ENCODE data around the gene SLC9A3. TPM values are rescaled to one million over a fixed set of nuclear protein-coding genes. Genes with fewer than 3 reads are reported as not detected.

Gene SLC9A3
- total and polyA plus RNA-seq, 2 of the 13 experiments (the other 11 are each of a cell fraction or from before 2014, with no cell fraction given) = 1.5 to 1.8 TPM

DNA sequence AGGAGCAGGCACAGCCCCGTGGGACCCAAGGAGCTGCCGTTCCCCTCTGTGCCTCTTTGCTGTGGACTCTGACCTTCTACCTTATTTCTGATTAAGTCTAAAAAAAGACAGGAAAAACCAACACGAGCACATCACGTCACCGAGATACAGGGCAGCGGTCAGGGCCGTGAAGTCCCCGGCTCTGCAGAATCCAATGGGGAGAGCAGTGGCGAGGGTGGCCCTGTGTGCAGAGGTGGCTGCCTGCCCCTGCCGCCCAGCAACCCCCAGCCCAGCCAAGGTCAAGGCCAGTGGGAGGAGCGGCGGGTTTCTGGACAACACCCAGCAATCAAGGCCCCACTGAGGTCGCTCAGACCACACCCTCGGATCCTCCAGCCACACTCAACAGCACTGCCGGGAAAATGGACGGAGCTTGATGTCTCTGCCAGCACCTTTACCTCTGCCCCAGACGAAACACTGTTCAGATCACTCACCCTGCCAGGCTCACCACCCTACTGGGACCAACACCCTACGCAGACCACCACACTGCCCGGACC is 32.7 kb upstream of the SLC9A3 start (continued):
- TF ChIP-seq, protein P1, sequence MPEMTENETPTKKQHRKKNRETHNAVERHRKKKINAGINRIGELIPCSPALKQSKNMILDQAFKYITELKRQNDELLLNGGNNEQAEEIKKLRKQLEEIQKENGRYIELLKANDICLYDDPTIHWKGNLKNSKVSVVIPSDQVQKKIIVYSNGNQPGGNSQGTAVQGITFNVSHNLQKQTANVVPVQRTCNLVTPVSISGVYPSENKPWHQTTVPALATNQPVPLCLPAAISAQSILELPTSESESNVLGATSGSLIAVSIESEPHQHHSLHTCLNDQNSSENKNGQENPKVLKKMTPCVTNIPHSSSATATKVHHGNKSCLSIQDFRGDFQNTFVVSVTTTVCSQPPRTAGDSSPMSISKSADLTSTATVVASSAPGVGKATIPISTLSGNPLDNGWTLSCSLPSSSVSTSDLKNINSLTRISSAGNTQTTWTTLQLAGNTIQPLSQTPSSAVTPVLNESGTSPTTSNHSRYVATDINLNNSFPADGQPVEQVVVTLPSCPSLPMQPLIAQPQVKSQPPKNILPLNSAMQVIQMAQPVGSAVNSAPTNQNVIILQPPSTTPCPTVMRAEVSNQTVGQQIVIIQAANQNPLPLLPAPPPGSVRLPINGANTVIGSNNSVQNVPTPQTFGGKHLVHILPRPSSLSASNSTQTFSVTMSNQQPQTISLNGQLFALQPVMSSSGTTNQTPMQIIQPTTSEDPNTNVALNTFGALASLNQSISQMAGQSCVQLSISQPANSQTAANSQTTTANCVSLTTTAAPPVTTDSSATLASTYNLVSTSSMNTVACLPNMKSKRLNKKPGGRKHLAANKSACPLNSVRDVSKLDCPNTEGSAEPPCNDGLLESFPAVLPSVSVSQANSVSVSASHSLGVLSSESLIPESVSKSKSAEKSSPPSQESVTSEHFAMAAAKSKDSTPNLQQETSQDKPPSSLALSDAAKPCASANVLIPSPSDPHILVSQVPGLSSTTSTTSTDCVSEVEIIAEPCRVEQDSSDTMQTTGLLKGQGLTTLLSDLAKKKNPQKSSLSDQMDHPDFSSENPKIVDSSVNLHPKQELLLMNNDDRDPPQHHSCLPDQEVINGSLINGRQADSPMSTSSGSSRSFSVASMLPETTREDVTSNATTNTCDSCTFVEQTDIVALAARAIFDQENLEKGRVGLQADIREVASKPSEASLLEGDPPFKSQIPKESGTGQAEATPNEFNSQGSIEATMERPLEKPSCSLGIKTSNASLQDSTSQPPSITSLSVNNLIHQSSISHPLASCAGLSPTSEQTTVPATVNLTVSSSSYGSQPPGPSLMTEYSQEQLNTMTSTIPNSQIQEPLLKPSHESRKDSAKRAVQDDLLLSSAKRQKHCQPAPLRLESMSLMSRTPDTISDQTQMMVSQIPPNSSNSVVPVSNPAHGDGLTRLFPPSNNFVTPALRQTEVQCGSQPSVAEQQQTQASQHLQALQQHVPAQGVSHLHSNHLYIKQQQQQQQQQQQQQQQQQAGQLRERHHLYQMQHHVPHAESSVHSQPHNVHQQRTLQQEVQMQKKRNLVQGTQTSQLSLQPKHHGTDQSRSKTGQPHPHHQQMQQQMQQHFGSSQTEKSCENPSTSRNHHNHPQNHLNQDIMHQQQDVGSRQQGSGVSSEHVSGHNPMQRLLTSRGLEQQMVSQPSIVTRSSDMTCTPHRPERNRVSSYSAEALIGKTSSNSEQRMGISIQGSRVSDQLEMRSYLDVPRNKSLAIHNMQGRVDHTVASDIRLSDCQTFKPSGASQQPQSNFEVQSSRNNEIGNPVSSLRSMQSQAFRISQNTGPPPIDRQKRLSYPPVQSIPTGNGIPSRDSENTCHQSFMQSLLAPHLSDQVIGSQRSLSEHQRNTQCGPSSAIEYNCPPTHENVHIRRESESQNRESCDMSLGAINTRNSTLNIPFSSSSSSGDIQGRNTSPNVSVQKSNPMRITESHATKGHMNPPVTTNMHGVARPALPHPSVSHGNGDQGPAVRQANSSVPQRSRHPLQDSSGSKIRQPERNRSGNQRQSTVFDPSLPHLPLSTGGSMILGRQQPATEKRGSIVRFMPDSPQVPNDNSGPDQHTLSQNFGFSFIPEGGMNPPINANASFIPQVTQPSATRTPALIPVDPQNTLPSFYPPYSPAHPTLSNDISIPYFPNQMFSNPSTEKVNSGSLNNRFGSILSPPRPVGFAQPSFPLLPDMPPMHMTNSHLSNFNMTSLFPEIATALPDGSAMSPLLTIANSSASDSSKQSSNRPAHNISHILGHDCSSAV (CRISPR knock-in tag; IDR thresholded peaks at IDR 0.05; ENCODE audit: borderline replicate concordance) = no peak
- TF ChIP-seq ZNF329 (CRISPR knock-in tag; IDR thresholded peaks at IDR 0.05; ENCODE audit: low read depth) (no peak), MEF2D (CRISPR knock-in tag; IDR thresholded peaks at IDR 0.05) (peak; percentile 73), ZNF746 (CRISPR knock-in tag; IDR thresholded peaks at IDR 0.05) (peak; percentile 54; the same call in 1 of the 2 replicates)
- TF ChIP-seq, protein P2, sequence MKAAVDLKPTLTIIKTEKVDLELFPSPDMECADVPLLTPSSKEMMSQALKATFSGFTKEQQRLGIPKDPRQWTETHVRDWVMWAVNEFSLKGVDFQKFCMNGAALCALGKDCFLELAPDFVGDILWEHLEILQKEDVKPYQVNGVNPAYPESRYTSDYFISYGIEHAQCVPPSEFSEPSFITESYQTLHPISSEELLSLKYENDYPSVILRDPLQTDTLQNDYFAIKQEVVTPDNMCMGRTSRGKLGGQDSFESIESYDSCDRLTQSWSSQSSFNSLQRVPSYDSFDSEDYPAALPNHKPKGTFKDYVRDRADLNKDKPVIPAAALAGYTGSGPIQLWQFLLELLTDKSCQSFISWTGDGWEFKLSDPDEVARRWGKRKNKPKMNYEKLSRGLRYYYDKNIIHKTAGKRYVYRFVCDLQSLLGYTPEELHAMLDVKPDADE (CRISPR knock-in tag; IDR thresholded peaks at IDR 0.05) = no peak
- TF ChIP-seq, protein P3, sequence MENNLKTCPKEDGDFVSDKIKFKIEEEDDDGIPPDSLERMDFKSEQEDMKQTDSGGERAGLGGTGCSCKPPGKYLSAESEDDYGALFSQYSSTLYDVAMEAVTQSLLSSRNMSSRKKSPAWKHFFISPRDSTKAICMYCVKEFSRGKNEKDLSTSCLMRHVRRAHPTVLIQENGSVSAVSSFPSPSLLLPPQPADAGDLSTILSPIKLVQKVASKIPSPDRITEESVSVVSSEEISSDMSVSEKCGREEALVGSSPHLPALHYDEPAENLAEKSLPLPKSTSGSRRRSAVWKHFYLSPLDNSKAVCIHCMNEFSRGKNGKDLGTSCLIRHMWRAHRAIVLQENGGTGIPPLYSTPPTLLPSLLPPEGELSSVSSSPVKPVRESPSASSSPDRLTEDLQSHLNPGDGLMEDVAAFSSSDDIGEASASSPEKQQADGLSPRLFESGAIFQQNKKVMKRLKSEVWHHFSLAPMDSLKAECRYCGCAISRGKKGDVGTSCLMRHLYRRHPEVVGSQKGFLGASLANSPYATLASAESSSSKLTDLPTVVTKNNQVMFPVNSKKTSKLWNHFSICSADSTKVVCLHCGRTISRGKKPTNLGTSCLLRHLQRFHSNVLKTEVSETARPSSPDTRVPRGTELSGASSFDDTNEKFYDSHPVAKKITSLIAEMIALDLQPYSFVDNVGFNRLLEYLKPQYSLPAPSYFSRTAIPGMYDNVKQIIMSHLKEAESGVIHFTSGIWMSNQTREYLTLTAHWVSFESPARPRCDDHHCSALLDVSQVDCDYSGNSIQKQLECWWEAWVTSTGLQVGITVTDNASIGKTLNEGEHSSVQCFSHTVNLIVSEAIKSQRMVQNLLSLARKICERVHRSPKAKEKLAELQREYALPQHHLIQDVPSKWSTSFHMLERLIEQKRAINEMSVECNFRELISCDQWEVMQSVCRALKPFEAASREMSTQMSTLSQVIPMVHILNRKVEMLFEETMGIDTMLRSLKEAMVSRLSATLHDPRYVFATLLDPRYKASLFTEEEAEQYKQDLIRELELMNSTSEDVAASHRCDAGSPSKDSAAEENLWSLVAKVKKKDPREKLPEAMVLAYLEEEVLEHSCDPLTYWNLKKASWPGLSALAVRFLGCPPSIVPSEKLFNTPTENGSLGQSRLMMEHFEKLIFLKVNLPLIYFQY (CRISPR knock-in tag; IDR thresholded peaks at IDR 0.05; ENCODE audit: borderline replicate concordance) = no peak
- TF ChIP-seq, protein P4, sequence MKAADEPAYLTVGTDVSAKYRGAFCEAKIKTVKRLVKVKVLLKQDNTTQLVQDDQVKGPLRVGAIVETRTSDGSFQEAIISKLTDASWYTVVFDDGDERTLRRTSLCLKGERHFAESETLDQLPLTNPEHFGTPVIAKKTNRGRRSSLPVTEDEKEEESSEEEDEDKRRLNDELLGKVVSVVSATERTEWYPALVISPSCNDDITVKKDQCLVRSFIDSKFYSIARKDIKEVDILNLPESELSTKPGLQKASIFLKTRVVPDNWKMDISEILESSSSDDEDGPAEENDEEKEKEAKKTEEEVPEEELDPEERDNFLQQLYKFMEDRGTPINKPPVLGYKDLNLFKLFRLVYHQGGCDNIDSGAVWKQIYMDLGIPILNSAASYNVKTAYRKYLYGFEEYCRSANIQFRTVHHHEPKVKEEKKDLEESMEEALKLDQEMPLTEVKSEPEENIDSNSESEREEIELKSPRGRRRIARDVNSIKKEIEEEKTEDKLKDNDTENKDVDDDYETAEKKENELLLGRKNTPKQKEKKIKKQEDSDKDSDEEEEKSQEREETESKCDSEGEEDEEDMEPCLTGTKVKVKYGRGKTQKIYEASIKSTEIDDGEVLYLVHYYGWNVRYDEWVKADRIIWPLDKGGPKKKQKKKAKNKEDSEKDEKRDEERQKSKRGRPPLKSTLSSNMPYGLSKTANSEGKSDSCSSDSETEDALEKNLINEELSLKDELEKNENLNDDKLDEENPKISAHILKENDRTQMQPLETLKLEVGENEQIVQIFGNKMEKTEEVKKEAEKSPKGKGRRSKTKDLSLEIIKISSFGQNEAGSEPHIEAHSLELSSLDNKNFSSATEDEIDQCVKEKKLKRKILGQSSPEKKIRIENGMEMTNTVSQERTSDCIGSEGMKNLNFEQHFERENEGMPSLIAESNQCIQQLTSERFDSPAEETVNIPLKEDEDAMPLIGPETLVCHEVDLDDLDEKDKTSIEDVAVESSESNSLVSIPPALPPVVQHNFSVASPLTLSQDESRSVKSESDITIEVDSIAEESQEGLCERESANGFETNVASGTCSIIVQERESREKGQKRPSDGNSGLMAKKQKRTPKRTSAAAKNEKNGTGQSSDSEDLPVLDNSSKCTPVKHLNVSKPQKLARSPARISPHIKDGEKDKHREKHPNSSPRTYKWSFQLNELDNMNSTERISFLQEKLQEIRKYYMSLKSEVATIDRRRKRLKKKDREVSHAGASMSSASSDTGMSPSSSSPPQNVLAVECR (CRISPR knock-in tag; IDR thresholded peaks at IDR 0.05; ENCODE audit: borderline replicate concordance) = no peak
- TF ChIP-seq, protein P5, sequence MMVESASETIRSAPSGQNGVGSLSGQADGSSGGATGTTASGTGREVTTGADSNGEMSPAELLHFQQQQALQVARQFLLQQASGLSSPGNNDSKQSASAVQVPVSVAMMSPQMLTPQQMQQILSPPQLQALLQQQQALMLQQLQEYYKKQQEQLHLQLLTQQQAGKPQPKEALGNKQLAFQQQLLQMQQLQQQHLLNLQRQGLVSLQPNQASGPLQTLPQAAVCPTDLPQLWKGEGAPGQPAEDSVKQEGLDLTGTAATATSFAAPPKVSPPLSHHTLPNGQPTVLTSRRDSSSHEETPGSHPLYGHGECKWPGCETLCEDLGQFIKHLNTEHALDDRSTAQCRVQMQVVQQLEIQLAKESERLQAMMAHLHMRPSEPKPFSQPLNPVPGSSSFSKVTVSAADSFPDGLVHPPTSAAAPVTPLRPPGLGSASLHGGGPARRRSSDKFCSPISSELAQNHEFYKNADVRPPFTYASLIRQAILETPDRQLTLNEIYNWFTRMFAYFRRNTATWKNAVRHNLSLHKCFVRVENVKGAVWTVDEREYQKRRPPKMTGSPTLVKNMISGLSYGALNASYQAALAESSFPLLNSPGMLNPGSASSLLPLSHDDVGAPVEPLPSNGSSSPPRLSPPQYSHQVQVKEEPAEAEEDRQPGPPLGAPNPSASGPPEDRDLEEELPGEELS (CRISPR knock-in tag; IDR thresholded peaks at IDR 0.05) = no peak

Data from HepG2 (cell line).